ENCODE results near the gene TMSB15C.
A peak's percentile ranks its signal among the peaks of the same experiment; 100 is the strongest.
"Not testable (repeated sequence)": the region's sequence is repeated elsewhere in the genome, so short reads cannot be mapped to it uniquely, and the experiment has no call there.

The TMSB15C gene

DNA sequence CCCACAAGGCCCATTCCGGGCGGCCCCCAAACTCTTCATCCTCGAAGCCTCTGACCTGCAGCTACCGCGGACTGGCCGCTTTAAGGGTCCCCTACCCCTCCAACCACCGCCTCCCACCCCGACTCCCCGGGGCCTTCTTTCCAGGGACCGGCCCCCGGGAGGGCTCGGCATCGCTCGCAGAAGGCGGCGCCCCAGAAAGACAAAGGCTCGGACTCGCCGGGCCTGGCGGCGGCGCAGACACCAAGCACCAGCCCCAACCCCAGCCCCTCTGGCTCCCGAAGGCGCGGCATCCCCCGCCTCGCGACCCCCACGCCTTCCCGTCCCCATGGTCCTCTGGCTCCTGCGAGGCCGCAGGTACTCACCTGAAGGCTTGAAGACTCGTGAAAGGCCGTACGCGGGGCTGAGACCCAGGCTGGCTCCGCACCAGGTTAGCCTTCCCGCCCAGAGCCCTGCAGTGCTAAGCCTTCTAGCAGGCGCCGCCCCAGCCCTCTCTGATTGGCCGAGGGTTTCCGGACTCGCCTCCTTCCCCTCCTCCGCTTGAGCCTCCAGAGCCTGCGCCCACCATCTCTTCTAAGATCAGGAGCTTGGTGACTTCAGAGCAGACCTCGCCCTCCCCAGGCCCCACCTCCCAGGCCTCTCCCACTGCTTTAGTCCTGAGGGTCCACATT lies at the start of gene TMSB15C:
Gene TMSB15C, minus strand, starts transcription at position 459 of the 668 bp plus-strand sequence.
- not testable (repeated sequence) for DNase-seq

DNA sequence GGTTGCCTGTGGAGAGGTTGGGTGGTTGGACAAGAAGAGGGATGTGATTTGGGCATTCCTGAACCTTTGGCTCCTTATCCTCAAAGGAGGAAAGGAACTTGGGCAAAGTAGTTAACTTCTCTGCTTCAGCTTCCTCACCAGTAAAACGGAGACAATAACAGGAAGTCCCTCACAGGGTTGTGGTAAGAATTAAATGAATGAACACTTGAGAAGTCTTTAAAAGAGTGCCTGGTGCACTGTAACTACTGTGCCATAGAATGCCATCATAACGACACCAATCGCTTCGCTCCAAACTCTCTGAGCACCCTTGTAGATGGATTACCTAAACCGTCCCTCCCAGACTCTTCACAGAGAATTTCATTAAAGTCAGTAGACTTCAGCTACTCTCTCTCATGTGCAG lies 46.8 kb upstream of the TMSB15C start:
- DNase-seq, result no peak

DNA sequence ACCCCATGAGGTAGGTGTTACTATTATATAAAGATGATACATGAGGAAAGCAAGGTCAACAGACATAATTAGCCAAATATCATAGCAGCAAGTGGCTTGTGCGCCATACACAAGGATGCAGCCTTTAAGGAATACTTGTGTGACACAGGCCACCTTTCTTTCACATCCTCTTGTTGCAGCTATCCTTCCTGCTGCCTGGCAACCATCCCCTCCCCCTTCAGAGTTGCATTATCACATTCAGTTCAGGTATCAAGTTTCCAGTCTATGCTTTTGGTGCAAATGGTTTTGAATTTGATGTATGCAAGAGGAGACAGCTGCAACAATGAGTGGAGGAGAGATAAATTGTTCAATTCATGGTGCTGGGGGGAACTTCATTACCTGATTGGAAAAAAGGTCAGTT lies 42.7 kb upstream of the TMSB15C start:
- no peak for DNase-seq

DNA sequence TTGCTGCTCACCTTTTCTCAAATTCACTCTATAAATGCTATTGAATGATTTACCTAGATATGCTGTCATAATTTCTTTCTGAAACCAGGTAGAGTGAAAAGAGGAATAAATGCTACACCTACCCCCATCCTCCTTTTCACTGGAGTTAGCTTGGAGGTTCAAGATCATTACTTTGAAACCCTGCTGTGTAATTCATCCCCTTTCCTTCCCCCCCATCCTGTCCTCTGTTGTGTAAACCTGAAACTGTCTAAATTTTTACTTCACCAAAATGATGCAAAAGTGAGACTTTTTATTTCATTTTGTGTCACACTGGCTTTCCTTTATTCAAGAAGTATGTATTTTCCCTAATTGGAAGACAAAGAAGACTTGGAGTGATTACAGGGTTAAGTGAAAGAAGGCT lies 41.7 kb upstream of the TMSB15C start:
- no peak for DNase-seq

DNA sequence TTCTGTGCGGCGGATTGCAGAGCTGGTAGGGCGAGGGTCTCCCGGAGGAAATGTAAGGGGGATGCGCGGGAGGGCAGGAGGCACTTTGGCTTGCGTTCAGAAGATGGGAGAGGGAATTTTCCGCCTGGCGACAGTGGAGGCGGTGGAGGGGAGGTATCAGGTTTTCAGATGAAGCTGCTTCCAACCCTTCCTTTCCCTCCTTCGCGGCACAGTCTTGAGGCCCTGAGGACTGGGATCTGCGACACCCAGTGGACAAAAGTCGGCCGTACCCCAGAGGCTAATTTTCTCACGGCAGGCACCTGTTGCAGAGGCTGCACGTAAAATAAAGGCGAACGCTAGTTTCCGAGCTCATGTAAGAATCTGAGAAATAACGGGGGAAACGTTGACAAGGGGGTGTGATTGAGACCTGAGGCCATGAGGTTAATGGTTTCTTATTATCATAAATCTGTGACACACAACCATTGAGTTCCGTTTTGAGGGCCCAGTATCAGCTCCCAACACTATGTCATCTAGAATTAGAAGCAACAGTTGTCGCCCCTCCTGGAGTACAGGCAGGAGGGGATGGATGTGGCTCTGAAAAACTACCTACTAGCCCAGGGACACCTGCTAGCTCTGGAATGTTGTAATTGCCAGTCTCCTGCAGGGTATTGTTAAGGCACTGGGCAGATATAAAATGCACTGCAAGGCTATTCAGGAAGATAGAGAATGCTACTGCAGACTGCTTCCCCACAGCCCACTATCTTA lies 37.4 kb upstream of the TMSB15C start:
- peak; percentile 59 for DNase-seq

DNA sequence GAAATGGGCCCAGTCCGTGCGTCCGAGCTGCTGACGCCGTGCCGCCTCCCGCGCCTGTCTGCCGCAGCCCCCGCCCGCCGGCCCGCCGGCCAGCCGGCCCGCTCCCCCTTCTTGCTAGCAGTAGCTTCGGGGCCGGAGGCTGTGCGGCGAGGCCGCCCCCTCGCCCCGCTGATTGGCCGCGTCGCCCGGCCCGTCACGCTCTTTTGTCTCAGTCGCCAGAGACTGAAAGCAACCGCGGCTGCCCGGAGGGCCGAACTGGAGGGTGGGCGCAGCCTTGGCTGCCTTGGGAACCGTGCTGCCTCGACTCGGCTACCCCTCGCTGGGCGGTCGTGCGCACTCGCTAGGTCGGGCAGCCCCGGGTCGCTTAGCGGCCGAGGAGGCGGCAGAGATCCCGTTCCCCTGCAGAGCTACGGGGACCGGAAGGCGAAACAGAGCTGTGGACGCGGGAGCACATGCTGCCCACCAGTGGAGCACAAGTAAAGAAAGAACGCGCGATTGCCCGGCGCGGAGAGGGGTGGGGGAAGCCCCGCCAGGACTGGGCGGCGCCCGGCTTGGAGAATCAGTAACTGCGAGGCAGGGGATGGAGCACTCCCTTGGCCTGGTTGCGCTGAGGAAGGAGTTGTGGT lies 36.4 kb upstream of the TMSB15C start, which contains the start of gene ZCCHC18:
Gene ZCCHC18, plus strand, starts transcription at position 198 of the 626 bp plus-strand sequence. CDS start 1,589 bp downstream, outside the sequence.
- DNase-seq, result peak; percentile 39

DNA sequence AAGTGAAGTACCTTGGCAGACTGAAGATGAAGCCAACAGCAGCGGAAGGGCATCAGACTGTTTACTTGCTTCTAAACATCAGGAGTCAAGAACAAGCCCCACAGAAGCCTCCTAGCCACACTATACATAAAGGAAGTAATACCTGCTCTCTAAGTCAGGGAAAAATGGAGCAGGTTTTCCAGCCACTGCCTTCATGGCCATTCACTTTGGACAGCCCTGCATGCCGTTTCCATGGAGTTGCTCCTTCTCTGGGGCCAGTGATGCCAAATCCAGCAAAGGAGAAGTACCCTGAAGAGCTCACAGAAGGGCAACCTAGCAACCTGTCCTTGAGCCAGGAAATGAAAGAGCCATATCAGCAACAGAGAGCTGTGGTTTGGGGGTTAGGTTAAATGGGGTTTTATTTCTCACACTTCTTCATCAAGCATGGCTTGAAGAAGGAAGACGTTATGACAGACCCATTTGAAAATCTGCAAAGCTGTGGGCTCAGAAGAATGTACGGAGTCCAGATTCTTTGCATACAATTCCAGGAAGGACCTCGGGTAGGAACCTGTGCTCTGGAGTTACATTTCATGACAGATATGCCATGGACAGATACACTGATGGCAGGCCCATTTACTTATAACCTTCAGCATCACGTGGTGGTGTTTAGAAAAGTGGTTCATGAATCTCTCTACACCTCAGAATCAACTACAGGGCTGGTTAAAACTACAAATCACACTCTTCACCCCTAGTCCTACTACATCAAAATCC lies 34.6 kb upstream of the TMSB15C start:
- not testable (repeated sequence) for DNase-seq

DNA sequence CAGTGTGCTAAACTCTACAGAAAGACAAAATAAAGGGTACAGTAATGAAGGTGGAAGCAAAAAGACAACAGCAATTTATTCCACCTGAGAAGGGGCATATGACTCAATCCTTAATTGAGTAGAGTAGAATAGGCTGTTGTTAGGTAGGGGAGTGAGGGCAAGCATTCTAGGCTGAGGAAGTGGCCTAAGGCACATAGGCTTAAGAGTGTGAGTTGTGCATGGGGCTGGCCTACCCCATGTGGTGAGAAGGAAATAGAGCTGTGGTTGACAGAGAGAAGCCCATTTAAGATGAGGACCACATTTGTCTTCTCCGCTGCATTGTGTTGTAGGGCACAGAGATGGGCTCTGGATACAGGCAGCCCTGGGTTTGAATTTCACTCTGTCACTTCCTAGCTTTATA lies 32.9 kb upstream of the TMSB15C start:
- DNase-seq, result no peak

DNA sequence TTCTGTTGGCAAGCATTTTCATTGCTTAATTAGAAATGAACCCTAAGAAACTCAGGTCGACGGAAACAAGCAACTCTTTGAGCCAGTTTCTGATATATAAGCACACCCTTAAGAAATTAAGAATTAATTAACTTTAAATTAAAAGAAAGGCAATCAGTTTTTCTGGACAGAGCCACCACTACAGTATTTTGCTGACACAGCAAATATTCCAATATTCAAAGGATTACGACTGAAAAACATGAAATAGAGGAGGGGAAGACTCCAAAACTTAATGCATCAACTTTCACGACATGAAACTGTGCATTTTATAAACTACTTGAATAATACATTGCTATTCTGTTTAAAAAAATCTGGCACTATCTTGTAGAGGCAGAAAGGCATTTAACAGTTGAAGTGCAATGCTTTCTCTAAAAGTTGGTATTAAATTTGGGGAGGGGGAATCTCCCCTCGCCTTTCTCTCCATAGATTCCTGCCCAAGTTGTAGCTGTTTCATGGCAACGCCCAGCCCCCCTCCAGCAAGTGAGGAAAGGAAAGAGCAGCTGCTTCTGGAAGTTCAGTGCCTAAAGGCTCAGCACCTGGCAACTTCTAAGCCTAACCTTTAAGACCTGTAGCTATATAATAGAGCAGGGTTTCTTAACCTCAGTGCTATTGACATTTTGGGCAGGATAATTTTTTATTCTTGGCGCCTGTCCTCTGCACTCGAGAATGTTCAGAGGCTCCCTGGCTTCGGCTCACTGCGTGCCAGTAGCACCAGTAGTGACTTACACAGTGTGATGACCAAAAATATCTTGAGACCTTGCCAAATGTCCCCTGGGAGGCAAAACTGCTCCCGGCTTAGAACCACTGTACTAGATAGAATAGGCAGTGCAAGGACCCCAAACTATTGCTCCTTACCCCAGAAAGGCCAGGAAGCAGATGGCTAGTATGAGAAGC lies 29.6 kb upstream of the TMSB15C start:
- no peak for DNase-seq

DNA sequence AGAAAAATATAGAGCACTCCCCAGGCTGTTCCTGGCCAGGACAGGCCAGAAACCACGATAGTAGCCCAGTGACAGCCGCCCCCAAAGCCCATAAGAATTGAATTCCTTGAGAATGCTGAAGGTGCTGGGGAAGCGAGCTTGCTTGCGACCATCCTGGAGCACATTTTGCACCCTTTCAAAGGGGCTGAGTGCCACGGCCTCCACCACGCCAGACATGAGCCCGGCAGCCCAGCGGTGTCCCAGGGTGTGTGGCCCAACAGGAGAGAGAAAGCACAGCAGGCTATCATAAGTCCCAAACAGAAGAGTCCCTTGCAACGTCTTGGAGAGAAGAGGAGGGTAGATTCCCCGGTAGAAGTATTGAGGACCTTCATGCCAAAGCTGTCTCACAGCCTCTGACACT lies 28.6 kb upstream of the TMSB15C start:
- DNase-seq, result no peak

DNA sequence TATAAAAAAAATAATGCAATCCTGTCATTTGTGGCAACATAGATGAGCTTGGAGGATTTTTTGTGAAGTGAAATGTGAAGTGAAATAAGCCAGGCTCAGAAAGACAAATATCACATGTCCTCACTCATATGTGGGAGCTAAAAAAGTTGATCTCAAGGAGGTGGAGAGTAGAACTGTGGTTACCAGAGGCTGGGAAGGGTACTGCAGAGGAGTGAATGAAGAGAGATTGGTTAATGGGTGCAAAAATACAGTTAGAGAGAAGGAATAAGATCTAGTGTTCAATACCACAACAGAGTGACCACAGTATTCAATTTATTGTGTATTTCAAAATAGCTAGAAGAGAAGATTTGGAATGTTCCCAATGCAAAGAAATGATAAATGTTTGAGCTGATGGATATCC lies 22.9 kb upstream of the TMSB15C start:
- no peak for DNase-seq

DNA sequence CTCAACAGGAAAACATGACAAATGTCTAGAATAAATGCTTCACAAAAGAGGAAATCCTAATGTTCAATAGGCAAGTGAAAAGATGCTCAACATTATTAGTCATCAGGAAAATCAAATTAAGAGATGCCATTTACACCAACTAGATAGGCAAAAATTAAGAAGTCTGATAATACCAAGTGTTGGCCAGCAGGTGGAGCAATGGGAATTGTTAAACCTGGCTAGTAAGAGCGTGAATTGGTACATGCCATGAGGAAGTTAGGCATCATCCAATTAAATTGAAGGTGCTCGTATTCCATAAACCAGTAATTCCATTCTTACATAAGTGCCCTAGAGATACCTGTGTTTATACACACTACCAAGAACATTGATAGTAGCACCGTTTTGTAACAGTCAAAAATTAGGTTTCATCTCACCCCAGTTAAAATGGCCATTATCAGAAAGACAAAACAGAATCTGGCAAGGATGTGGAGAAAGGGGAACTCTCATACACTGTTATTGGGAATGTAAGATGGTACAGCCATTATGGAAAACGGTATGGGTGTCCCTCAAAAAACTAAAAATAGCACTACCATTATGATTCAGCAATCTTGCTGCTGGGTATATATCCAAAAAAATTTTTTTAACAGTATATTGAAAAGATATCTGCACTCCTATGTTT lies 22.2 kb upstream of the TMSB15C start:
- no peak for DNase-seq

DNA sequence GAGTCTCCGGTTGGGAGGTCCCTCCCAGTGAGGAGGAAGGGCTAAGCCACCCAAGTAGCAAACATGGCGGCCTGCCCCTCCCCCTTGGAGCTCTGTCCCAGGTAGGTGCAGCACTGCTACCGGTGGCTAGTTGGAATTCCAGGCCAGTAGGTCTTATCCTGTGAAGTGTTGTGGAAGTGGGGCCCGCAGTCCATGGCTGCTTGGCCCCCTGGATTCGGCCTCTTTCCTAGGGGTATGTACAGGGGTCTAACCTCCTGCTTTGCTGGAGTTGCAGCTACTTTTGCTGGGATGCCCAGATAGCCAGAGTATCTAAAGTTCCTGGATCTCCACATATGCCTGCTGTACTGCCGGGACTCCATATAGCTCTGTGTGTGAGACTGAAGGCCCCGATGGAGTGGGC lies 9.9 kb upstream of the TMSB15C start:
- no peak for DNase-seq

DNA sequence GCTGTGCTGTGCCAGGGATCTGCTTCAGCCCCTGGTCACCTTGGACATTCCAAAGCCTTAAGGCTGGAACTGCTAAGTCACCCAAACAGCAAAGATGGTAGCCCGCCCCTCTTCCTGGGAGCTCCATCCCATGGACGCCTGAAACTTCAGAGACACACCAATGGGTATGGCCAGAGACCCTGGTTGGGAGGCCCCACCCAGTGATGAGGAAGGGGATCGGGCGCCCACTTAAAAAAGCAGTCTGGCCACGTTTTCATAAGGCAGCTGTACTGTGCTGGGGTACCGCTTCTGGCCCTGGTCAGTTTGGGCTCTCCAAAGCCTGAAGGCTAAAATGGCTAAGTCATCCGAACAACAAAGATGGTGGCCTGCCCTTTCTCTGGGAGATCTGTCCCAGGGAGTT lies 9.4 kb upstream of the TMSB15C start:
- DNase-seq, result no peak

DNA sequence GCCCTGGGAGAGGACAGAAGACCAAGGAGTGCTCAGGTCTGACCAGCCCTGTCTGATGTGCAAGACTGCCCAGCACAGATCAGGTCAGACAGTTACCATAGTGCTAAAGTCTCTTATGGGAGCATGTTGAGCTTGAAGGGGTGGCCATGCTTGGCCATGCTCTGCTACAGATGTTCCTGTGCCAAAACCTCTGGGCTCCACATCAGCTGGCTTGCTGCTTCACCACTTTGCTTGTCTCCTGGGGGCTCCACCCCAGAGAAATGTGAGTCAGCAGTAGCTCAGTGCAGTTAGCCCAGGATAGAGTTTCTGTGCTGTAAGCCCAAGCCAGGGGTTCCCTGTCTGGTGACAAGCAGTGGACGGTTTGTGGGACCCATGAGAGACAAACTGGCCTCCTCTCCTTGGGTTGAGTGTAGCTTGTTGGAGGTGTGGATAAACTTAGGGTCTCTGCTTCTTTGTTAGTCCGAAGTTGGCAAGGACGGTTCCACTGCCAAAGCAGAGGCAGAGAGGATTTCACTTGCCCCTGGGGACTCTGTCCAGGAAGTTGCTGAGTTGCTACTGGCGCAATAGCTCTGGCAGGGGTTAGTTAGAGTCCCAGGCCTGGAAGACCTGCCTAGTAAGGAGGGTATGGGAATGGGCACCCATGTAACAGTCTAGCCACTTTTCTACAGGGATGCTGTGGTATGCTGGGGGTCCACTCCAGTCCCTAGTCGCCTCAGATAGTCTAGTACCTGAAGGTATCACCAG lies 8.7 kb upstream of the TMSB15C start:
- no peak for DNase-seq

DNA sequence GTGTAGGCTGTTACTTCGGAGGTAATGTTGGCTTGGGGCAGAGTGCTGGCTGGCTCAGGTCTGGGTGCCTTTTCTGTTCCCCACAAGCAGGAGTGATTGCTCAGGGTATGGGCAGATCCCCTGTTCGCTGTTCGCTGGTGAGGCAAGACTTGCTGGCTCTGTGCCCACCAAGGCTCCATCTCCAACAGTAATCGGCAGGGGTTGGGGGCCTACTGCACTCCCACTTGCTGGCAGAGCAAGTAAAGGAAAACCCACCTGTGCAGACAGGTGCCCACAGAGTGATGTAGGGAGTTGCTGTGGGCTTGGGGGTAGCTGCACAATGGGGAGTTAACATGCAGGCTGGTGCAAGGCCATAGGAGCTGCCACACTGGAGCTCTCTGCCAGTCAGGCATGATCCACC lies 8.0 kb upstream of the TMSB15C start:
- no peak for DNase-seq

DNA sequence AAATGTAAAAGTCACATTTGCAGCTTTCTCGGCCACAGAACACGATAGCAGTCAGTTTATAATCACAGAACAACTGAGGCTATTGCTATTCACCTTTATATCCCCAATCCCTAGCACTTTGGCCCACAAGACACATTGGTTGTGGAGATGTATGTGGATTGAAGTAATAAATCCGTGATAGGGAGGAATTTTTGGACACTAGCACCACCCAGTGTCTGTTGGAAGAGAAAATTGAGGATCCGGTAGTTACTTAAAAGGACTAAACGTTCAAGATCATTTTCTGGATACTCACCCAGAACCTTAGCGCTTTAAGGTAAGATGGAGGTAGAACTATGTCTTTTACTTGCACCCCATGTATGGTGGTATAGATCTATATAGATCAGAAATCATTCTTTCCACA lies 1.8 kb upstream of the TMSB15C start:
- not testable (repeated sequence) for DNase-seq

DNA sequence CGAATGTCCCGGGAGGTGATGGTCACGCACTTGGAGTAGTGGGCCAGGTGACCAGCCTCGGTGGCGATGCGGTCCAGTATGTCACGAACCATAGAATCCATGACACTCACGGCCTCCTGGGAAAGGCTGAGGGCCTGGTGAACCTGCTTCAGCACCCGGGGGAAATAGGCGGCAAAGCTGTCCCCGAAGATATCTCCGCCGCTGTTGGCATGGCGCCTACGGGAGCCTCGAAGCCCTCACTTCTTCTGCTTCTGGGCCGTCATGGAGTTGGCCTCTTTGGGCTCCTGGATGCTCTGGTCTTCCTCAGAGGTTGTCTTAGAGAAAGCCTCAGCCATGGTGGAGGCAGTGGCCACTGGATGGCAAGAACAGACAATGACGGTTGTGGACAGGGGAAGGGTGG lies 13.4 kb downstream of the TMSB15C start:
- DNase-seq, result not testable (repeated sequence)

DNA sequence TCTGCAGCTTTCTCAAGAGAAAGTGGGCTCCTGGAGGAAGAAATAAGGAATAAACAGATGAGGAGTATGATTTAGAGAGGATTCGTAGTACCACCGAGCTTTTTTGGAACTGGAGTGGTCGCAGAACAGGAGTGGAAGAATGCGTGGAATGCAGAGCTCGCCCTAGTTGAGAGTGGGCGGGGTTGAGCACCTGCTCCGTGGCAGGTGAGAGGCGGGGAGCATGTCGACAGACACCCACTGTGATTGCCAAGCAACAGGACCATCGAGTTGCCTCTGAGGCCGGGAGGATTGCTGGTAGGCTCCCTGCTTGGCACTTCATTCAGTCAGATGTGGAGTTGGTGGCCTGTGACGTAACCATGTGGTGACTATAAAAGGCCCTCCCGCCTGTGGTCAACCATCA lies 21.1 kb downstream of the TMSB15C start:
- not testable (repeated sequence) for DNase-seq

DNA sequence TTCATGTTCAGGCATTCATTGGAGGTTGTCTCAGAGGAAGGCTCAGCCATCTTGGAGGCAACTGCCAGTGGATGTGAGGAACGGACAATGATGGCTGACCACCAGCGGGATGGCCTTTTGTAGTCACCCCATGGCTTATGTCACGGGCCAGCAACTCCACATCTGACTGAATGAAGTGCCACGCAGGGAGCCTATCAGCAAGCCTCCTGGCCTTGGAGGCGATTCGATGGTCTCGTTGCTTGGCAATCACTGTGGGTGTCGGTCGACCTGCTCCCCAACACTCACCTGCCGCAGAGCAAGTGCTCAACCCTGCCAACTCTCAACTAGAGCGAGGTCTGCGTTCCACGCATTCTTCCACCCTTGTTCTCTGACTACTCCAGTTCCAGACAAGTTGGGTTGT lies 28.9 kb downstream of the TMSB15C start:
- DNase-seq, result no peak

DNA sequence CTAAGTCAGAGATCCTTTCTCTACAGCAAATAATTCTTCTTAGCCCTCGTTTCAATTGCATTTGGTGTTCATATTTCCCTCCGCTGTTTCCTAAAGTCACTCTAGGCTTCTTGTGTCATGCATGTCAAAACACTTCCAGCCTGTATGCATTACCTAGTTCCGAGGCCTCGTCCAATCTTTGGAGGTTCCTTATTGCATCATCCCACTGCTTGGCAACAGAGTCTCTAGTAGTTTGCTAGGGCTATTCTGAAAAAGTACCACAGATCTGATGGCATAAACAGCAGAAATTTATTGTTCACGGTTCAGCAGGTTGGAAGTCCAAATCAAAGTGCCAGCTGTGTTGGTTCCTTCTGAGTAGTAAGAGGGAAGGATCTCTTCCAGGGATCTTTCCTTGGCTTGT lies 30.4 kb downstream of the TMSB15C start:
- DNase-seq, result no peak

Data from activated T-cell treated with anti-CD3 and anti-CD28 coated beads, Interleukin-2, amount 50 U/mL, for 1 hour (primary cell).